Chondrocyte (in vitro differentiated cells): ENCODE results near the gene FERMT3. TPM values are rescaled to one million over a fixed set of nuclear protein-coding genes. Genes with fewer than 3 reads are reported as not detected.
A peak's percentile ranks its signal among the peaks of the same experiment; 100 is the strongest.

Experiments used
- DNase-seq: peaks from one replicate; pipeline ENCODE4 v3.0.0; 2021; ENCODE audit warnings: mixed read lengths, low spot score
- H3K27ac Mint-ChIP-seq: one replicate; pipeline ENCODE4 v1.8.0; 2021; ENCODE audit warnings: mild to moderate bottlenecking, moderate library complexity, mixed read lengths; ENCODE audit not compliant: unreplicated experiment
- H3K27me3 Mint-ChIP-seq: 2 replicates; pipeline ENCODE4 v1.8.0; 2021; ENCODE audit warnings: low read depth, mixed read lengths
- H3K36me3 Mint-ChIP-seq: 2 replicates; pipeline ENCODE4 v1.8.0; 2021; ENCODE audit warnings: low read depth, mixed read lengths
- H3K4me1 Mint-ChIP-seq: 2 replicates; pipeline ENCODE4 v1.8.0; 2021; ENCODE audit warnings: low read depth, mild to moderate bottlenecking, mixed read lengths
- H3K4me3 Mint-ChIP-seq: one replicate; pipeline ENCODE4 v1.8.0; 2021; ENCODE audit warnings: mild to moderate bottlenecking, moderate library complexity, mixed read lengths; ENCODE audit not compliant: unreplicated experiment
- H3K9me3 Mint-ChIP-seq: 2 replicates; pipeline ENCODE4 v1.8.0; 2021; ENCODE audit warnings: low read depth, mixed read lengths
- CTCF ChIP-seq: fragments of 200-600 bp; sonication (generic); IDR thresholded peaks from 2 replicates; pipeline ENCODE4 v1.5.0; 2021; ENCODE audit warnings: antibody characterized with exemption, mild to moderate bottlenecking, moderate library complexity
- total RNA-seq: library from RNA; stranded (reverse); gene quantifications from 3 replicates; pipeline ENCODE4 v1.2.1, GENCODE V29; 2021

The FERMT3 gene
- total RNA-seq, 1 donor from 2014 or later, result 1.5 TPM

- no peak for TF ChIP-seq CTCF
- no peak for DNase-seq
- peaks cover 37% of the 10 kb centered on the region for H3K36me3 Mint-ChIP-seq
- no peaks in the 10 kb centered on the region for H3K27me3 Mint-ChIP-seq
- no peaks in the 10 kb centered on the region for H3K9me3 Mint-ChIP-seq
- H3K4me3 Mint-ChIP-seq, result no peak overlapping the region
- no peak overlapping the region for H3K27ac Mint-ChIP-seq
- H3K4me1 Mint-ChIP-seq, result peaks cover 23% of the 10 kb centered on the region
These were observed 3.5 kb upstream of the FERMT3 start for GRCh38 chr11:64202992-64203391.

GRCh38 chr11:64203421-64204079 is 3.0 kb upstream of the FERMT3 start:
- H3K4me3 Mint-ChIP-seq, result no peak overlapping the region

GRCh38 chr11:64204080-64204440 is 2.5 kb upstream of the FERMT3 start:
- no peak for DNase-seq
- TF ChIP-seq CTCF, result no peak
- no peak overlapping the region for H3K4me3 Mint-ChIP-seq
- H3K9me3 Mint-ChIP-seq, result no peaks in the 10 kb centered on the region
- H3K27ac Mint-ChIP-seq, result peak overlapping the region; percentile 55
- H3K36me3 Mint-ChIP-seq, result peaks cover 35% of the 10 kb centered on the region
- H3K4me1 Mint-ChIP-seq, result peaks cover 23% of the 10 kb centered on the region
- no peaks in the 10 kb centered on the region for H3K27me3 Mint-ChIP-seq

More at GRCh38 chr11:64203421-64204079, 3.0 kb upstream of the FERMT3 start:
- Mint-ChIP-seq H3K36me3 (peaks cover 36% of the 10 kb centered on the region), H3K27ac (no peak overlapping the region), H3K9me3 (no peaks in the 10 kb centered on the region), H3K27me3 (no peaks in the 10 kb centered on the region), H3K4me1 (peaks cover 23% of the 10 kb centered on the region)
- no peak for TF ChIP-seq CTCF
- DNase-seq, result no peak

- no peaks in the 10 kb centered on the region for H3K9me3 Mint-ChIP-seq
- no peak overlapping the region for H3K4me3 Mint-ChIP-seq
- no peak for DNase-seq
- H3K27ac Mint-ChIP-seq, result peak overlapping the region; percentile 55
- peaks cover 23% of the 10 kb centered on the region for H3K4me1 Mint-ChIP-seq
- peak; percentile 84 for TF ChIP-seq CTCF
- H3K36me3 Mint-ChIP-seq, result peaks cover 35% of the 10 kb centered on the region
- no peaks in the 10 kb centered on the region for H3K27me3 Mint-ChIP-seq
These were observed 2.0 kb upstream of the FERMT3 start for GRCh38 chr11:64204464-64204989.

GRCh38 chr11:64207256-64208085 is 950 bp downstream of the FERMT3 start:
- Mint-ChIP-seq H3K9me3 (no peaks in the 10 kb centered on the region), H3K4me3 (peak overlapping the region; percentile 31), H3K27ac (peak overlapping the region; percentile 84)

More at GRCh38 chr11:64207256-64208085, 950 bp downstream of the FERMT3 start:
- Mint-ChIP-seq H3K27me3 (no peaks in the 10 kb centered on the region), H3K4me1 (peaks cover 20% of the 10 kb centered on the region), H3K36me3 (peaks cover 21% of the 10 kb centered on the region)
- DNase-seq, result no peak
- TF ChIP-seq CTCF, result no peak
